ENCODE results near the gene DLX3. TPM values are rescaled to one million over a fixed set of nuclear protein-coding genes. Genes with fewer than 3 reads are reported as not detected.

DLX3 gene
- total and polyA plus RNA-seq, 4 donors = not detected

GRCh38 chr17:50044483-50044882 is 49.5 kb upstream of the DLX3 start:
- no peak for DNase-seq (ENCODE audit: low spot score)
- no peak overlapping the region for H3K27ac ChIP-seq (ENCODE audit: low read depth in 1 of 2, low read length in 2 of 2)
- no peaks in the 10 kb centered on the region for H3K27me3 ChIP-seq (ENCODE audit: control insufficient read depth in 4 of 4, insufficient read depth in 4 of 4, low read length in 3 of 4)
- no peak overlapping the region for H3K9ac ChIP-seq (ENCODE audit: low read depth in 1 of 2, low read length in 2 of 2)
- WGBS = 97% methylated on average over 5 of the region's 5 CpGs
- H3K9me3 ChIP-seq (ENCODE audit: control insufficient read depth in 4 of 4, low read length in 3 of 4) = no peaks in the 10 kb centered on the region
- H3K36me3 ChIP-seq (ENCODE audit: control insufficient read depth in 4 of 4, insufficient read depth in 3 of 4, low read depth in 1 of 4, low read length in 3 of 4) = no peaks in the 10 kb centered on the region
- TF ChIP-seq JUND (IDR thresholded peaks at IDR 0.05) = no peak
- no peaks in the 10 kb centered on the region for H3K4me1 ChIP-seq (ENCODE audit: control insufficient read depth in 4 of 4, insufficient read depth in 4 of 4, low read length in 3 of 4)
- H3K4me3 ChIP-seq (ENCODE audit: low read depth in 1 of 3, low read length in 3 of 3) = no peak overlapping the region

DNA sequence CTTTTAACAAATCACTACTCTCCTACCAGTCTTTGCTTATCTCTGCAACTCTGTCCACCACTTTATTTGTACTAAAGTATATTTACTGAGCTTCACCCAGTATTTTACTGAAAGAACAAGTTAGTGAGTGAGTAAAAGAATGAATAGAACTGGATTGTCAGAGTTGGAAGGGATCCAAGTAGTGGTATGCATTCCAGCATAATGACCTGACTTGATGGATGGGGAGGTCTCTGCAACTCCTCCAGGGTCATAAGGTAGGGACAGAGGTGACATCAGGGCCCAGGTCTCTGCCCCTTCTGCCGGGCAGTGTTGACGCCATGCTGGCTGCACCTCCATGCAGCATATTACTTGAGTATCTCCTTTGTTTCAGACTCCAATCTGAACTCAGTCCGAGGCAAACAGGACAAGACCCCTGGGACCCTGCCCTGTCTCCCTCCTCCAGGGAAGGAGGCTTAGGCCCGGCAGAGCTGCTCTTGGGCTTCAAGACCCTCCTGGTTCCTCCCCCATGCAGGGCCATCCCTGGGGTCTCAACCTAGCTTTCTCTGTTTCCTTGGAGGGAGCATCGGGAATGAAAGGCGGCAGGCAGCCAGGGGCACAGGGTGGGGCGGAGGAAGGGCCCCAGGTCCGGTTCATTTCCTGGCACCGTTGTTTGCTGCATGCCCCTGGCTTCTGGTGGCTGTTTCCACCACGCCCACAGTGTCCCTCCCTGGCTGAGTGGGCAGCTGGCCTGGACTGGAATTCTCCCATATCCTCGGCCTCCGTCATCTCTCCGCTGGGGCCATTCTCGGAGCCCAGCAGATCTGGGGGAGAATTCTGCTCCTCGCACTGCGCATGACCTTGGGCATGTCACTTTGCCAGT is 48.5 kb upstream of the DLX3 start:
- WGBS = 77% methylated on average over 16 of the region's 16 CpGs
- no peak overlapping the region for H3K9ac ChIP-seq (ENCODE audit: low read depth in 1 of 2, low read length in 2 of 2)
- DNase-seq (ENCODE audit: low spot score) = no peak
- H3K36me3 ChIP-seq (ENCODE audit: control insufficient read depth in 4 of 4, insufficient read depth in 3 of 4, low read depth in 1 of 4, low read length in 3 of 4) = no peaks in the 10 kb centered on the region
- TF ChIP-seq EGR1 (IDR thresholded peaks at IDR 0.05; ENCODE audit: low read depth in 2 of 2) (no peak), JUND (IDR thresholded peaks at IDR 0.05) (no peak), SP1 (IDR thresholded peaks at IDR 0.05) (no peak), ZBTB33 (IDR thresholded peaks at IDR 0.05) (no peak), HNF4A (conservative IDR thresholded peaks at IDR 0.05) (no peak), ATF3 (IDR thresholded peaks at IDR 0.05) (no peak), RXRA (IDR thresholded peaks at IDR 0.05) (no peak), NR2F2 (IDR thresholded peaks at IDR 0.05) (no peak), REST (IDR thresholded peaks at IDR 0.05) (no peak), YY1 (IDR thresholded peaks at IDR 0.05) (no peak)
- TF ChIP-seq, protein P1, sequence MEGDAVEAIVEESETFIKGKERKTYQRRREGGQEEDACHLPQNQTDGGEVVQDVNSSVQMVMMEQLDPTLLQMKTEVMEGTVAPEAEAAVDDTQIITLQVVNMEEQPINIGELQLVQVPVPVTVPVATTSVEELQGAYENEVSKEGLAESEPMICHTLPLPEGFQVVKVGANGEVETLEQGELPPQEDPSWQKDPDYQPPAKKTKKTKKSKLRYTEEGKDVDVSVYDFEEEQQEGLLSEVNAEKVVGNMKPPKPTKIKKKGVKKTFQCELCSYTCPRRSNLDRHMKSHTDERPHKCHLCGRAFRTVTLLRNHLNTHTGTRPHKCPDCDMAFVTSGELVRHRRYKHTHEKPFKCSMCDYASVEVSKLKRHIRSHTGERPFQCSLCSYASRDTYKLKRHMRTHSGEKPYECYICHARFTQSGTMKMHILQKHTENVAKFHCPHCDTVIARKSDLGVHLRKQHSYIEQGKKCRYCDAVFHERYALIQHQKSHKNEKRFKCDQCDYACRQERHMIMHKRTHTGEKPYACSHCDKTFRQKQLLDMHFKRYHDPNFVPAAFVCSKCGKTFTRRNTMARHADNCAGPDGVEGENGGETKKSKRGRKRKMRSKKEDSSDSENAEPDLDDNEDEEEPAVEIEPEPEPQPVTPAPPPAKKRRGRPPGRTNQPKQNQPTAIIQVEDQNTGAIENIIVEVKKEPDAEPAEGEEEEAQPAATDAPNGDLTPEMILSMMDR (IDR thresholded peaks at IDR 0.05; ENCODE audit: low read depth, low read length, missing input control) = no peak
- no peaks in the 10 kb centered on the region for H3K4me1 ChIP-seq (ENCODE audit: control insufficient read depth in 4 of 4, insufficient read depth in 4 of 4, low read length in 3 of 4)
- no peak overlapping the region for H3K27ac ChIP-seq (ENCODE audit: low read depth in 1 of 2, low read length in 2 of 2)
- H3K9me3 ChIP-seq (ENCODE audit: control insufficient read depth in 4 of 4, low read length in 3 of 4) = no peaks in the 10 kb centered on the region
- no peaks in the 10 kb centered on the region for H3K27me3 ChIP-seq (ENCODE audit: control insufficient read depth in 4 of 4, insufficient read depth in 4 of 4, low read length in 3 of 4)
- H3K4me3 ChIP-seq (ENCODE audit: low read depth in 1 of 3, low read length in 3 of 3) = no peak overlapping the region
